Measurements from ENCODE around the gene USP34.
"Not testable (repeated sequence)": the region's sequence is repeated elsewhere in the genome, so short reads cannot be mapped to it uniquely, and the experiment has no call there.

USP34 gene

DNA sequence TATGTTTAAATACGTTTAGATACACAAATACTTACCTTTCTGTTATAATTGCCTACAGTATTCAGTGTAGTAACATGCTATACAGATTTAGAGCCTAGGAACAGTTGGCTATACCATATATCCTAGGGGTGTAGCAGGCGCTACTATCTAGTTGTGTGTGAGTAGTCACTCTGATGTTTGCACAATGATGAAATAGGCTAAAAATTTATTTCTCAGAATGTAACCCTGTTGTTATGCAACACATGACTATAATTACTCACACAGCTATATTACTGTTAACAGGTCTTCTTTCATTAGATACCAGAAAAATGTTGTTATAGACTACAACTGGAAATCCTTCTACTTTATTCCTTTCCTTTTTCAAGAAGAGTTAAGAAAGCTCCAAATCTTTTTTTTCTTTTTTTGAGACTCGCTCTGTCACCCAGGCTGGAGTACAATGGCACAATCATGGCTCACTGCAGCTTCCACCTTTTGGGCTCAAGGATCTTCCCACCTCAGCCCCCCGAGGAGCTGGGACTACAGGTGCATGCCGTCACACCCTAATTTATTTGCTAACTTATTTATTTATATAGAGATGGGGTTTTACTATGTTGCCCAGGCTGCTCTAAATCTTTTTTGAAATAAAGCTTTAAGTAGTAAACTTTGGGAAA is 260.4 kb downstream of the USP34 start:
- TF ChIP-seq, protein P1, sequence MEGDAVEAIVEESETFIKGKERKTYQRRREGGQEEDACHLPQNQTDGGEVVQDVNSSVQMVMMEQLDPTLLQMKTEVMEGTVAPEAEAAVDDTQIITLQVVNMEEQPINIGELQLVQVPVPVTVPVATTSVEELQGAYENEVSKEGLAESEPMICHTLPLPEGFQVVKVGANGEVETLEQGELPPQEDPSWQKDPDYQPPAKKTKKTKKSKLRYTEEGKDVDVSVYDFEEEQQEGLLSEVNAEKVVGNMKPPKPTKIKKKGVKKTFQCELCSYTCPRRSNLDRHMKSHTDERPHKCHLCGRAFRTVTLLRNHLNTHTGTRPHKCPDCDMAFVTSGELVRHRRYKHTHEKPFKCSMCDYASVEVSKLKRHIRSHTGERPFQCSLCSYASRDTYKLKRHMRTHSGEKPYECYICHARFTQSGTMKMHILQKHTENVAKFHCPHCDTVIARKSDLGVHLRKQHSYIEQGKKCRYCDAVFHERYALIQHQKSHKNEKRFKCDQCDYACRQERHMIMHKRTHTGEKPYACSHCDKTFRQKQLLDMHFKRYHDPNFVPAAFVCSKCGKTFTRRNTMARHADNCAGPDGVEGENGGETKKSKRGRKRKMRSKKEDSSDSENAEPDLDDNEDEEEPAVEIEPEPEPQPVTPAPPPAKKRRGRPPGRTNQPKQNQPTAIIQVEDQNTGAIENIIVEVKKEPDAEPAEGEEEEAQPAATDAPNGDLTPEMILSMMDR (IDR thresholded peaks at IDR 0.05; ENCODE audit: insufficient read depth, low read depth, low read length, missing control alignments), result no peak
- H3K4me3 ChIP-seq (ENCODE audit: low read depth, low read length), result no peak overlapping the region
- DNase-seq (ENCODE audit: low read depth), result no peak

GRCh38 chr2:61205132-61205531 is 265.8 kb downstream of the USP34 start:
- TF ChIP-seq, protein P1 (IDR thresholded peaks at IDR 0.05; ENCODE audit: insufficient read depth, low read depth, low read length, missing control alignments), result no peak
- no peak overlapping the region for H3K4me3 ChIP-seq (ENCODE audit: low read depth, low read length)
- DNase-seq (ENCODE audit: low read depth), result no peak

DNA sequence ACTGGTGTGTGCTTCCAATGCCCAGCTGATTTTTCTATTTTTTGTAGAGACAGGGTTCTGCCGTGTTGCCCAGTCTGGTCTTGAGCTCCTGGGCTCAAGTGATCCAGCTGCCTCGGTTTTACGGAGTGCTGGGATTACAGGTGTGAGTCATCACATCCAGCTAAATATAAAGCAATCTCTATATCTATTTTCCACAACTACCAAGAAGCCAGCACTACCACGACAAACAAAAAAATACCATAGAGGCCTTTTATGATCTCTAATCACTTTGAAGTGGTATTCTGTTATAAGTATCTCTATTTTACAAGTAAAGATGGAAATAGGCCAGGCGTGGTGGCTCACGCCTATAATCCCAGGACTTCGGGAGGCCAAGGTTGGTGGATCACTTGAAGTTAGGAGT is 274.2 kb downstream of the USP34 start:
- TF ChIP-seq, protein P1 (IDR thresholded peaks at IDR 0.05; ENCODE audit: insufficient read depth, low read depth, low read length, missing control alignments), result no peak
- no peak for DNase-seq (ENCODE audit: low read depth)
- H3K4me3 ChIP-seq (ENCODE audit: low read depth, low read length), result no peak overlapping the region

- DNase-seq (ENCODE audit: low read depth); H3K4me3 ChIP-seq (ENCODE audit: low read depth, low read length): not testable (repeated sequence)
Measured at GRCh38 chr2:61194646-61195045, 276.2 kb downstream of the USP34 start.

GRCh38 chr2:61193670-61194561 is 277.0 kb downstream of the USP34 start:
- TF ChIP-seq, protein P1 (IDR thresholded peaks at IDR 0.05; ENCODE audit: insufficient read depth, low read depth, low read length, missing control alignments), result no peak
- DNase-seq (ENCODE audit: low read depth), result no peak

GRCh38 chr2:61187085-61187484 is 283.8 kb downstream of the USP34 start:
- TF ChIP-seq, protein P1 (IDR thresholded peaks at IDR 0.05; ENCODE audit: insufficient read depth, low read depth, low read length, missing control alignments), result no peak
- DNase-seq (ENCODE audit: low read depth), result no peak
- no peak overlapping the region for H3K4me3 ChIP-seq (ENCODE audit: low read depth, low read length)

More at GRCh38 chr2:61193670-61194561, 277.0 kb downstream of the USP34 start:
- no peak overlapping the region for H3K4me3 ChIP-seq (ENCODE audit: low read depth, low read length)

DNA sequence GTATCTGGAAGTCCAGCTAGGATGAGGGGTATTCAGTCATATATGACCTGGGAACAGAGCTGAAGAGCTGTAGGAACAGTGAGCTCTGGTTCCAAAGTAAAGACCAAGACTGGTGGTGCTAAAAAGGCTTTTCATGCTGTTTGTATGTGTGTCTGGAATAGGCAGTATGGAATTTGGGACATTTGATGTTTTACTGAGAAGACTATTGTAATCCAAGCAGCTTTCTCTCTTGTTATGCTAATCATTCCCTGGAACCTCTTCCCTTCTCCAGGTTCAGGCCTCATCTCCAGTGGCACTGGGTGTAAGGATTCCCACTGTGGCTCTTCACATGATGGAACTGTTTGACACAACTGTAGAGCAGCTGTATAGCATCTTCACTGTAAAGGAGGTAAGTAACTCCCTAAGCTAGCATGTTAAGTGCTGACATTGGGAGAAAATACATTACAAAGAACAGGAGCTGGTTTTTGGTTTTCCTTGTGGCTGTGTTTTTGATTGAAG is 285.6 kb downstream of the USP34 start:
- TF ChIP-seq, protein P1 (IDR thresholded peaks at IDR 0.05; ENCODE audit: insufficient read depth, low read depth, low read length, missing control alignments), result no peak
- H3K4me3 ChIP-seq (ENCODE audit: low read depth, low read length), result no peak overlapping the region
- DNase-seq (ENCODE audit: low read depth), result no peak
